Liver (tissue), 9 donors: Measurements from ENCODE around the gene RNF215. TPM values are rescaled to one million over a fixed set of nuclear protein-coding genes. Genes with fewer than 3 reads are reported as not detected.

ENCODE experiments used
- DNase-seq: peaks from one replicate; pipeline ENCODE4 v3.0.0-alpha.2; 2017; ENCODE audit warnings: low spot score
- H3K27ac ChIP-seq, 2 donors: one replicate each; pipeline ENCODE4 v1.7.0; 2013; ENCODE audit warnings: inconsistent platforms in 2 of 2, low read length in 2 of 2, control low read depth in 1 of 2, low read depth in 1 of 2, mild to moderate bottlenecking in 1 of 2
- H3K27me3 ChIP-seq, 4 donors: one replicate each; pipeline versions ENCODE4 v1.6.1 to v1.7.0; 2013; ENCODE audit warnings: low read length in 3 of 4, inconsistent platforms in 1 of 4, mild to moderate bottlenecking in 1 of 4, moderate library complexity in 1 of 4; ENCODE audit not compliant: control insufficient read depth in 4 of 4, insufficient read depth in 4 of 4
- H3K36me3 ChIP-seq, 4 donors: one replicate each; pipeline versions ENCODE4 v1.6.1 to v1.7.0; 2013; ENCODE audit warnings: low read length in 3 of 4, mild to moderate bottlenecking in 3 of 4, low read depth in 1 of 4, moderate library complexity in 1 of 4; ENCODE audit not compliant: control insufficient read depth in 4 of 4, insufficient read depth in 3 of 4
- H3K4me1 ChIP-seq, 4 donors: one replicate each; pipeline versions ENCODE4 v1.6.1 to v1.7.0; 2013; ENCODE audit warnings: low read length in 3 of 4, mild to moderate bottlenecking in 3 of 4, moderate library complexity in 1 of 4; ENCODE audit not compliant: control insufficient read depth in 4 of 4, insufficient read depth in 4 of 4
- H3K4me3 ChIP-seq, 3 donors: one replicate each; pipeline versions ENCODE4 v1.6.1 to v1.7.0; 2013; ENCODE audit warnings: low read length in 3 of 3, control low read depth in 1 of 3, low read depth in 1 of 3, mild to moderate bottlenecking in 1 of 3
- H3K9ac ChIP-seq, 2 donors: one replicate each; pipeline ENCODE4 v1.7.0; 2013; ENCODE audit warnings: low read length in 2 of 2, mild to moderate bottlenecking in 2 of 2, moderate library complexity in 2 of 2, control low read depth in 1 of 2, low read depth in 1 of 2
- H3K9me3 ChIP-seq, 4 donors: one replicate each; pipeline versions ENCODE4 v1.6.1 to v1.7.0; 2013; ENCODE audit warnings: low read length in 3 of 4; ENCODE audit not compliant: control insufficient read depth in 4 of 4
- EGR1 ChIP-seq, 2 donors: IDR thresholded peaks; 2 replicates each; pipeline ENCODE4 v1.6.1; 2016 to 2018; ENCODE audit warnings: antibody characterized with exemption in 2 of 2, low read depth in 2 of 2
- FOXA1 ChIP-seq: IDR thresholded peaks from 2 replicates; pipeline ENCODE4 v1.6.1; 2016; ENCODE audit warnings: antibody characterized with exemption
- FOXA2 ChIP-seq: IDR thresholded peaks from 2 replicates; pipeline ENCODE4 v1.6.1; 2016; ENCODE audit warnings: antibody characterized with exemption
- GABPA ChIP-seq, 2 donors: IDR thresholded peaks in 1 of 2; conservative IDR thresholded peaks in 1 of 2; 2 replicates each; pipeline ENCODE4 v1.6.1; 2016; ENCODE audit warnings: antibody characterized with exemption in 2 of 2, mild to moderate bottlenecking in 1 of 2, moderate library complexity in 1 of 2
- HNF4A ChIP-seq, 2 donors: conservative IDR thresholded peaks; 2 replicates each; pipeline ENCODE4 v1.6.1; 2016; ENCODE audit warnings: antibody characterized with exemption in 2 of 2, mild to moderate bottlenecking in 2 of 2
- HNF4G ChIP-seq: IDR thresholded peaks from 2 replicates; pipeline ENCODE4 v1.6.1; 2016; ENCODE audit warnings: antibody characterized with exemption
- JUND ChIP-seq, 2 donors: IDR thresholded peaks; 2 replicates each; pipeline ENCODE4 v1.6.1; 2016; ENCODE audit warnings: antibody characterized with exemption in 2 of 2
- NR2F2 ChIP-seq: IDR thresholded peaks from 2 replicates; pipeline ENCODE4 v1.6.1; 2016; ENCODE audit warnings: antibody characterized with exemption
- RAD21 ChIP-seq, 2 donors: IDR thresholded peaks; 2 replicates each; pipeline ENCODE4 v1.6.1; 2016; ENCODE audit warnings: antibody characterized with exemption in 2 of 2, mild to moderate bottlenecking in 2 of 2
- RXRA ChIP-seq, 2 donors: IDR thresholded peaks; 2 replicates each; pipeline ENCODE4 v1.6.1; 2017 to 2018; ENCODE audit warnings: antibody characterized with exemption in 2 of 2, mild to moderate bottlenecking in 1 of 2
- SP1 ChIP-seq: IDR thresholded peaks from 2 replicates; pipeline ENCODE4 v1.6.1; 2018; ENCODE audit warnings: antibody characterized with exemption, mild to moderate bottlenecking
- TAF1 ChIP-seq: conservative IDR thresholded peaks from 2 replicates; pipeline ENCODE4 v1.6.1; 2016; ENCODE audit warnings: antibody characterized with exemption, mild to moderate bottlenecking
- YY1 ChIP-seq: IDR thresholded peaks from 2 replicates; pipeline ENCODE4 v1.6.1; 2016; ENCODE audit warnings: antibody characterized with exemption, mild to moderate bottlenecking
- WGBS: extraction: QIAGEN DNeasy Blood & Tissue Kit; methylation state at CpG from one replicate; pipeline ENCODE4 v1.1.7; 2013; 5-methylcytosine and 5-hydroxymethylcytosine counted together
- polyA plus RNA-seq, 2 donors: library from polyadenylated mRNA; stranded (reverse) in 1 of 2; unstranded in 1 of 2; fragments of 200-250 nt in 1 of 2; fragments of >200 nt in 1 of 2; fragmentation: Nextera tagmentation in 1 of 2; extraction: Ambion mirVana in 1 of 2; gene quantifications; one replicate each; pipeline versions ENCODE4 v1.2.1 to v1.2.3, GENCODE V29; 2013 to 2015
- total RNA-seq, 2 donors: library from RNA; depleted of rRNA; stranded (reverse); fragments of >200 nt; gene quantifications; one replicate each; pipeline ENCODE4 v1.2.3, GENCODE V29; 2014
- TF ChIP-seq, protein P1 (sequence below): IDR thresholded peaks from 2 replicates; pipeline ENCODE4 v1.6.1; 2016; ENCODE audit warnings: antibody characterized with exemption
- TF ChIP-seq, protein P2 (sequence below): fragments of 150-350 bp; IDR thresholded peaks from 2 replicates; pipeline ENCODE4 v1.5.1; 2017; ENCODE audit warnings: improper control_type of control experiment, low read depth, low read length; ENCODE audit not compliant: missing input control
- TF ChIP-seq, protein P3 (sequence below): IDR thresholded peaks from 2 replicates; pipeline ENCODE4 v1.6.1; 2016; ENCODE audit warnings: antibody characterized with exemption, mild to moderate bottlenecking
- TF ChIP-seq, protein P4 (sequence below): IDR thresholded peaks from 2 replicates; pipeline ENCODE4 v1.6.1; 2016; ENCODE audit warnings: antibody characterized with exemption
- TF ChIP-seq, protein P5 (sequence below): IDR thresholded peaks from 2 replicates; pipeline ENCODE4 v1.6.1; 2016; ENCODE audit warnings: antibody characterized with exemption
- donor health status: healthy.
- donor health status: healthy.
- donor health status: healthy.
- donor health status: healthy.
- donor health status: healthy.

Gene RNF215
- total and polyA plus RNA-seq, 4 donors = 0.71 to 7.3 (median 5.8) TPM

DNA sequence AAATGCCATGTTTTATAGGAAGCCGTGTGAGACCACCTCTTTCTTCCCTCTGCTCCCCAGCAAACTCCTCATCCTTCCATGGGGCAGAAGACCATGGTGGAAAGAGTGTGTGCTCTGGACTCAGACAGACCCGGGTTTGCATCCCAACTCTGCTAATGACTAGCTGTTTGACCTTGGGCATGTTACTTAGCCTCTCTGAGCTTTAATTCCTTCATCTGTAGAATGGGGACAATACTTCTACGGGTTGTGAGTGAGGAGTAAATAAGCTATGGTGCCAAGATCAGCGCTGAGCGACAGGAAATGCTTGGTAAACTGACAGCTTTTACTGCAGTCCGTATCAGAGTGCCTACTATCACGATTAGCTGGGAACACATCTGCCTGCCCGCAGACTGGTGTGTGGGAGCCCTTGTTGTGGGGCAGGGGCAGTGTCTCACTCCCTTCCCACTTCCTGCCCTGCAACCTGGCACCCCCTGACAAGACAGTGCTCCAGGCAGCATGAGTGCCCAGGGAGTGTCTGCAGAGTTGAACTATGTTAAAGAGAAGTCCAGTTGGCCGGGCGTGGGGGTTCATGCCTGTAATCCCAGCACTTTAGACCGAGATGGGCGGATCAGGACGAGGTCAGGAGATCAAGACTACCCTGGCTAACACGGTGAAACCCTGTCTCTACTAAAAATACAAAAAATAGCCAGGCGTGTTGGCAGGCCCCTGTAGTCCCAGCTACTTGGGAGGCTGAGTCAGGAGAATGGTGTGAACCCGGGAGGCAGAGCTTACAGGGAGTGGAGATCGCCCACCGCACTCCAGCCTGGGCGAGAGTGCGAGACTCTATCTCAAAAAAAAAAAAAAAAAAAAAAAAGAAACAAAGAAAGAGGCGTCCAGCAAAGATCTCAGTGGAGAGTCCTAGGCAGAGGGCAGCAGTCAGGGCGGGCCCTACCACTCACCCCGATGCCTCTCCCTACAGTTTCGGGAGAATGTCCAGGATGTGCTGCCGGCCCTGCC lies 11.8 kb upstream of the RNF215 start:
- DNase-seq = no peak
- Histone ChIP-seq H3K9ac (peak overlapping the region; percentile 68 to 77), H3K27ac (peak overlapping the region; percentile 78 to 85), H3K4me3 (peak overlapping the region; percentile 33 to 87 (median 83)), H3K36me3 (peaks cover 0 to 5% (median 1%) of the 10 kb centered on the region in 4 donors), H3K4me1 (peaks cover 7 to 70% (median 59%) of the 10 kb centered on the region in 4 donors), H3K27me3 (no peaks in the 10 kb centered on the region), H3K9me3 (no peaks in the 10 kb centered on the region)
- 27% methylated on average over 25 of the region's 25 CpGs for WGBS
- TF ChIP-seq EGR1 (IDR thresholded peaks at IDR 0.05; ENCODE audit: low read depth in 2 of 2) (no peak), HNF4A (conservative IDR thresholded peaks at IDR 0.05) (peak in 1 of 2 donors; percentile 63), RXRA (IDR thresholded peaks at IDR 0.05) (peak in 1 of 2 donors; percentile 49), FOXA2 (no peak)

DNA sequence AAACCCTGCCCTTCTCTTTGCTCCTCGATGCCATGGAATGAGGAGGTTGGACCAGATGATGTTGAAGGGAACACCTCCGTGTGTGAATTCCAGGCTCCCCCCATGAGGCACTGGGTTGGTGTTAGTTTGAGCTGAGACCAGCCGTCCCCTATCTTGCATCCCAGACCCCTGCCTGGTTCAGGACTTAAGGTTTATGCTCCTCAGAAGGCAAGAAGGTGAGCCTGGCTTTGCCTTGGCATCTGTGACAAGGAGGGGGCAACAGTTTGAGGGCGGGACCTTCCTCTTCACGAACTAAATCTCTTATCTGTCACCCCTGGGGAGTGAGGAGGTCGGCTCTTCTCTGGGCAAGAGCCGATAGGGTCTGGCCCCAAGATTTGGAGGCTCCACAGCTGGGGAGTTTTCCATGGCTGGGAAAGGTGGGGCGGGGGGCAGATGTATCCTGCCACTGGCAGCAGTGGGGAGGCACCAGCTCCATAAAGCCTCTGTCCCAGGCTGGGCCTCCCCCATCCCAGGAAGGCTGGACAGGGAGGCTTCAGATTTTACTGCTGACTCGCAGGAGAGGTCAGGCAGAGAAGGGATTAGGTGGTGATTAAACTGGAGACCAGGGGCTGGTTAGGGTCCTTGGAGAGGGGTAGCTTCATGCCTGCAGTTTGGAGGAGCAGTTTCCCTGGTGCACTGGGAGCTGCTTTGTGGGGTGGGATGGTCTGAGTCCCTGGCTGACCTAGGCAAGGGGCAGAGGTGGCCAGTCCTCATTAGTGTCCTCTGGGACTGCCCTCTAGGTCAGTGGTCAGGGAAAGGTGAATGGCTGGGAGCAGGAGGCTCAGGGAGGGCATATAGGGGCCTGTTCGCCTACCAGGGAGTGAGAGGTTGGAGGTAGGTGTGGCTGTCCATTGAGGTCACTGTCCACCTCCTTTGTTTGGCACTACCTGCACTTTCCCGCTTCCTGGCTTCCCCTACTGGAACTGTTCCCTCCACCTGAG lies 10.7 kb upstream of the RNF215 start:
- DNase-seq = peak; percentile 67
- TF ChIP-seq, protein P1, sequence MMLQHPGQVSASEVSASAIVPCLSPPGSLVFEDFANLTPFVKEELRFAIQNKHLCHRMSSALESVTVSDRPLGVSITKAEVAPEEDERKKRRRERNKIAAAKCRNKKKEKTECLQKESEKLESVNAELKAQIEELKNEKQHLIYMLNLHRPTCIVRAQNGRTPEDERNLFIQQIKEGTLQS = peak; percentile 63
- peak; percentile 100 for TF ChIP-seq RXRA (IDR thresholded peaks at IDR 0.05)
- TF ChIP-seq, protein P2, sequence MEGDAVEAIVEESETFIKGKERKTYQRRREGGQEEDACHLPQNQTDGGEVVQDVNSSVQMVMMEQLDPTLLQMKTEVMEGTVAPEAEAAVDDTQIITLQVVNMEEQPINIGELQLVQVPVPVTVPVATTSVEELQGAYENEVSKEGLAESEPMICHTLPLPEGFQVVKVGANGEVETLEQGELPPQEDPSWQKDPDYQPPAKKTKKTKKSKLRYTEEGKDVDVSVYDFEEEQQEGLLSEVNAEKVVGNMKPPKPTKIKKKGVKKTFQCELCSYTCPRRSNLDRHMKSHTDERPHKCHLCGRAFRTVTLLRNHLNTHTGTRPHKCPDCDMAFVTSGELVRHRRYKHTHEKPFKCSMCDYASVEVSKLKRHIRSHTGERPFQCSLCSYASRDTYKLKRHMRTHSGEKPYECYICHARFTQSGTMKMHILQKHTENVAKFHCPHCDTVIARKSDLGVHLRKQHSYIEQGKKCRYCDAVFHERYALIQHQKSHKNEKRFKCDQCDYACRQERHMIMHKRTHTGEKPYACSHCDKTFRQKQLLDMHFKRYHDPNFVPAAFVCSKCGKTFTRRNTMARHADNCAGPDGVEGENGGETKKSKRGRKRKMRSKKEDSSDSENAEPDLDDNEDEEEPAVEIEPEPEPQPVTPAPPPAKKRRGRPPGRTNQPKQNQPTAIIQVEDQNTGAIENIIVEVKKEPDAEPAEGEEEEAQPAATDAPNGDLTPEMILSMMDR = no peak
- TF ChIP-seq RAD21 (IDR thresholded peaks at IDR 0.05) = peak; percentile 27 to 60
- TF ChIP-seq, protein P3, sequence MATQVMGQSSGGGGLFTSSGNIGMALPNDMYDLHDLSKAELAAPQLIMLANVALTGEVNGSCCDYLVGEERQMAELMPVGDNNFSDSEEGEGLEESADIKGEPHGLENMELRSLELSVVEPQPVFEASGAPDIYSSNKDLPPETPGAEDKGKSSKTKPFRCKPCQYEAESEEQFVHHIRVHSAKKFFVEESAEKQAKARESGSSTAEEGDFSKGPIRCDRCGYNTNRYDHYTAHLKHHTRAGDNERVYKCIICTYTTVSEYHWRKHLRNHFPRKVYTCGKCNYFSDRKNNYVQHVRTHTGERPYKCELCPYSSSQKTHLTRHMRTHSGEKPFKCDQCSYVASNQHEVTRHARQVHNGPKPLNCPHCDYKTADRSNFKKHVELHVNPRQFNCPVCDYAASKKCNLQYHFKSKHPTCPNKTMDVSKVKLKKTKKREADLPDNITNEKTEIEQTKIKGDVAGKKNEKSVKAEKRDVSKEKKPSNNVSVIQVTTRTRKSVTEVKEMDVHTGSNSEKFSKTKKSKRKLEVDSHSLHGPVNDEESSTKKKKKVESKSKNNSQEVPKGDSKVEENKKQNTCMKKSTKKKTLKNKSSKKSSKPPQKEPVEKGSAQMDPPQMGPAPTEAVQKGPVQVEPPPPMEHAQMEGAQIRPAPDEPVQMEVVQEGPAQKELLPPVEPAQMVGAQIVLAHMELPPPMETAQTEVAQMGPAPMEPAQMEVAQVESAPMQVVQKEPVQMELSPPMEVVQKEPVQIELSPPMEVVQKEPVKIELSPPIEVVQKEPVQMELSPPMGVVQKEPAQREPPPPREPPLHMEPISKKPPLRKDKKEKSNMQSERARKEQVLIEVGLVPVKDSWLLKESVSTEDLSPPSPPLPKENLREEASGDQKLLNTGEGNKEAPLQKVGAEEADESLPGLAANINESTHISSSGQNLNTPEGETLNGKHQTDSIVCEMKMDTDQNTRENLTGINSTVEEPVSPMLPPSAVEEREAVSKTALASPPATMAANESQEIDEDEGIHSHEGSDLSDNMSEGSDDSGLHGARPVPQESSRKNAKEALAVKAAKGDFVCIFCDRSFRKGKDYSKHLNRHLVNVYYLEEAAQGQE = peak; percentile 78
- peak; percentile 93 for TF ChIP-seq SP1
- TF ChIP-seq TAF1 = peak; percentile 49
- TF ChIP-seq FOXA1 = peak; percentile 46
- TF ChIP-seq, protein P4, sequence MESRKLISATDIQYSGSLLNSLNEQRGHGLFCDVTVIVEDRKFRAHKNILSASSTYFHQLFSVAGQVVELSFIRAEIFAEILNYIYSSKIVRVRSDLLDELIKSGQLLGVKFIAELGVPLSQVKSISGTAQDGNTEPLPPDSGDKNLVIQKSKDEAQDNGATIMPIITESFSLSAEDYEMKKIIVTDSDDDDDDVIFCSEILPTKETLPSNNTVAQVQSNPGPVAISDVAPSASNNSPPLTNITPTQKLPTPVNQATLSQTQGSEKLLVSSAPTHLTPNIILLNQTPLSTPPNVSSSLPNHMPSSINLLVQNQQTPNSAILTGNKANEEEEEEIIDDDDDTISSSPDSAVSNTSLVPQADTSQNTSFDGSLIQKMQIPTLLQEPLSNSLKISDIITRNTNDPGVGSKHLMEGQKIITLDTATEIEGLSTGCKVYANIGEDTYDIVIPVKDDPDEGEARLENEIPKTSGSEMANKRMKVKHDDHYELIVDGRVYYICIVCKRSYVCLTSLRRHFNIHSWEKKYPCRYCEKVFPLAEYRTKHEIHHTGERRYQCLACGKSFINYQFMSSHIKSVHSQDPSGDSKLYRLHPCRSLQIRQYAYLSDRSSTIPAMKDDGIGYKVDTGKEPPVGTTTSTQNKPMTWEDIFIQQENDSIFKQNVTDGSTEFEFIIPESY = peak; percentile 71
- TF ChIP-seq GABPA (IDR thresholded peaks at IDR 0.05 in 1 of 2, conservative IDR thresholded peaks at IDR 0.05 in 1 of 2) = no peak
- peak; percentile 83 for TF ChIP-seq YY1
- peak; percentile 97 for TF ChIP-seq HNF4G
- peak in 1 of 2 donors; percentile 83 for TF ChIP-seq JUND (IDR thresholded peaks at IDR 0.05)
- peak; percentile 99 for TF ChIP-seq HNF4A (conservative IDR thresholded peaks at IDR 0.05)
- TF ChIP-seq EGR1 (IDR thresholded peaks at IDR 0.05; ENCODE audit: low read depth in 2 of 2) = peak in 1 of 2 donors; percentile 41
- no peak for TF ChIP-seq FOXA2
- TF ChIP-seq, protein P5, sequence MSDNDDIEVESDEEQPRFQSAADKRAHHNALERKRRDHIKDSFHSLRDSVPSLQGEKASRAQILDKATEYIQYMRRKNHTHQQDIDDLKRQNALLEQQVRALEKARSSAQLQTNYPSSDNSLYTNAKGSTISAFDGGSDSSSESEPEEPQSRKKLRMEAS = peak; percentile 67
- TF ChIP-seq NR2F2 = peak; percentile 98

More for the DNA sequence above, 10.7 kb upstream of the RNF215 start:
- 13% methylated on average over 11 of the region's 11 CpGs for WGBS
- peaks cover 3 to 71% (median 60%) of the 10 kb centered on the region in 4 donors for H3K4me1 ChIP-seq
- peak overlapping the region; percentile 83 to 88 (median 87) for H3K4me3 ChIP-seq
- H3K9me3 ChIP-seq = no peaks in the 10 kb centered on the region
- H3K27ac ChIP-seq = peak overlapping the region; percentile 78 to 85
- H3K9ac ChIP-seq = peak overlapping the region; percentile 68 to 77
- H3K27me3 ChIP-seq = no peaks in the 10 kb centered on the region
- peaks cover 0 to 5% (median 0%) of the 10 kb centered on the region in 4 donors for H3K36me3 ChIP-seq
